NCI-H2171 treated with DMSO at 0.1 percent for 48 hours (cell line): ENCODE data around the gene GRM3.
A peak's percentile ranks its signal among the peaks of the same experiment; 100 is the strongest.

Source experiments
- DNase-seq: peaks from one replicate; lab custom pipeline; 2025; lab: John Stamatoyannopoulos, UW

Gene GRM3

DNA sequence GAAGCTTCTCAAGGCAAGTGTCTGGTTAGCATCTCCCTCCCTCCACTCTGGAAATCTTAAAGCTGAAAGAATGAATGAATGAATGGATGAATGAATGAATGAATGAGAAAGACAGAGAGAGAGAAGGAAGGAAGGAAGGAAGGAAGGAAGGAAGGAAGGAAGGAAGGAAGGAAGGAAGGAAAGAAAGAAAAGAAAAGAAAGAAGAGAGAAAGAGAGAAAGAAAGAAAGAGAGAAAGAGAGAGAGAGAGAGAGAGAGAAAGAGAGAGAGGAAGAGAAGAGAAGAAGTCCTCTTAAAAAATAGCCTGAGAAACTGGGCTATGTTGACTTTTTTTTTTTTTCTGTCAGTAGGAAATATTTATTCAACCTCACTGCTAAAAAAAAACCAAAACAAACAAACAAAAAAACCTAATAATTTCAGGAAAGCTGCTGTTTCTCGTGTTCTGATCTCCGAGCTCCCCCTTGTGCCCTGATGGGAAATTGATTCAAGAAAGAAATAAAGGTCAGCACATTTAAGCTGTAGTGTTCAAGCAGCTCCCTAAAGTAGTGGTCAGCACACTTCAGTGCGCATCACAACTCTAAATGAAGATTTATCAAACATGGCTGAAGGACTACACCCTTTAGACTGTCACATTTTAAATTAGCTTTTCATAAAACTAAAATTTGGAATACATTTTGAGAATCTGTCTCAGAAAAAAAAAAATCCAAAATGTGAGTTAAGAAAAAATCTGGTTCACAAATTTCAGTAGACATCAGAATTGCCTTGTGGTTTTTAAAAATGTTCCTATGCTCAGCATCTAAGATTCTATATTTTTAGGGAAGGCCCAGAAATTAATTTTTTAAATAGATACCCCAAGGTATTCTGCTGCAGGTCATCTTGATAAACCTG, 261.5 kb downstream of the GRM3 start:
- peak; percentile 21 for DNase-seq

DNA sequence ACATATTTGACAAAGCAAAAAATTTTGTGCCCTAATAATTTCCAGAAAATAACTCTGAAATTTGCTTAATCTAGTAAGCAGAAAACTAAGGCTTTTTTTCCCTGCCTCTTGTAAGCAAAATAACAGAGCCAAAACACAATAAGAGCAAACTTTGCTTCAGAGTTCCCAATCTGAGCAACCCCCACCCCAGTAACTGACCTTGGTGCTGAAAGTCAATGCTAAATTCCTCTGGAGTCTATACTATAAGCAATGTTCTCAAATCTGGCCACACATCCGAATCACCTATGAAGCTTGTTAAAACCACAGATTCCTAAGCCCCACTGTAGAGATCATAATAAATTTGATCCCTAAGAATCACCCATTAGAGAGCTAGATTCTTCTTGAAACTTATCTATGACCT, 265.2 kb downstream of the GRM3 start:
- DNase-seq, result no peak

DNA sequence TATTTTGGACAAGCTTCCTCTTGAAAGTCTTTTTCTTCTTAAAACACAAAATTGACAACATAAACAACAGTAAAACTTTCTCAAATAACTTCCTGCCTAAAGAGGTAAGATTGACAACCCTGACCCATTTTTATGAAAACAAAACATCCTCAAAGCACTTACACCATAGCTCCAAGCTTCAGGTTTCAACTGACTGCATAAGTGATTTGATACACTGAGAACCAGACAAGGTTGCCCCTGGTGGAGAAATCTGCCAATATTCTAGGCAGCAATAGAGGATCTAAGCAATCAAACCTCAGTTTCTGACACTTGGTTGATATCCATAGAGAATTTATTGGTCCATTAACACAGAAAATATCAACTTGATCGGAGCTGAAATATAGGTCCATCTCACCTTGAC, 267.9 kb downstream of the GRM3 start:
- no peak for DNase-seq

DNA sequence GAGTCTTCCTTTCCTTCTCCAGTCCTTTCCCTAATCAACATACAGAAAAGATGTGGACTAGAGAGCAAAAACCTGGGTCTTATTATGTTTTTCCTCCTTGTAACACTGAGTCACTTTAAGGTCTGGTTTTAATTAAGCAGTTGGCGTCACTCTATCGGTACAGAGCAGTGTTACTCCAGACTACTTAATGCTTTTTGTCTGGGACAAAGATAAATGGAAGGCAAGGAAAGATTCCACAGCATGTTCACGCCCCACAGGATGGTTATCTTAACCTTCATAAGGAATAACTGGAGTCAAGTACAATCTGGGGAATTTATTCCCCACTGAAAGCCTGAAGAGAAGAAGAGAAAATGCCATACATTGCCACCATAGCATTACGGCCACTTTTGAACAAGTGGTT, 270.0 kb downstream of the GRM3 start:
- DNase-seq, result no peak
